HEK293 (cell line): Measurements from ENCODE around the gene SMYD1.

Experiments used
- HOXA7 ChIP-seq: sonication (generic); formaldehyde crosslinking; IDR thresholded peaks from 2 replicates; pipeline ENCODE4 v1.8.1; 2022; ENCODE audit warnings: missing genetic modification reagents, borderline replicate concordance
- YY1 ChIP-seq: fragments of 450-650 bp; formaldehyde crosslinking; IDR thresholded peaks from 2 replicates; pipeline ENCODE4 v1.5.1; 2018; ENCODE audit warnings: missing biosample characterization, missing genetic modification characterization
- ZBTB17 ChIP-seq: fragments of 450-650 bp; formaldehyde crosslinking; IDR thresholded peaks from 2 replicates; pipeline ENCODE4 v1.5.1; 2016; ENCODE audit warnings: missing biosample characterization, missing genetic modification characterization
- ZBTB26 ChIP-seq: fragments of 450-650 bp; formaldehyde crosslinking; optimal IDR thresholded peaks from 2 replicates; pipeline ENCODE3; 2016; ENCODE audit warnings: missing biosample characterization, mild to moderate bottlenecking, missing genetic modification characterization
- ZNF133 ChIP-seq: fragments of 450-650 bp; formaldehyde crosslinking; IDR thresholded peaks from 2 replicates; pipeline ENCODE4 v1.5.1; 2016; ENCODE audit warnings: missing biosample characterization, missing genetic modification characterization
- ZNF37A ChIP-seq: fragments of 450-650 bp; IDR thresholded peaks from 2 replicates; pipeline ENCODE4 v1.5.1; 2018; ENCODE audit warnings: missing biosample characterization, missing genetic modification characterization
- ZNF426 ChIP-seq: fragments of 450-650 bp; formaldehyde crosslinking; IDR thresholded peaks from 2 replicates; pipeline ENCODE4 v1.5.1; 2017; ENCODE audit warnings: missing biosample characterization, missing genetic modification characterization, mild to moderate bottlenecking, inconsistent platforms, moderate library complexity
- ZNF555 ChIP-seq: fragments of 450-650 bp; formaldehyde crosslinking; conservative IDR thresholded peaks from 2 replicates; pipeline ENCODE4 v1.5.1; 2017; ENCODE audit warnings: missing biosample characterization, mild to moderate bottlenecking, missing genetic modification characterization, inconsistent platforms
- ZNF785 ChIP-seq: fragments of 450-650 bp; formaldehyde crosslinking; IDR thresholded peaks from 2 replicates; pipeline ENCODE4 v1.5.1; 2016; ENCODE audit warnings: missing biosample characterization, missing genetic modification characterization
- TF ChIP-seq, protein P1 (sequence below): fragments of 450-650 bp; formaldehyde crosslinking; IDR thresholded peaks from 2 replicates; pipeline ENCODE4 v1.5.1; 2016; ENCODE audit warnings: missing biosample characterization, missing genetic modification characterization

DNA sequence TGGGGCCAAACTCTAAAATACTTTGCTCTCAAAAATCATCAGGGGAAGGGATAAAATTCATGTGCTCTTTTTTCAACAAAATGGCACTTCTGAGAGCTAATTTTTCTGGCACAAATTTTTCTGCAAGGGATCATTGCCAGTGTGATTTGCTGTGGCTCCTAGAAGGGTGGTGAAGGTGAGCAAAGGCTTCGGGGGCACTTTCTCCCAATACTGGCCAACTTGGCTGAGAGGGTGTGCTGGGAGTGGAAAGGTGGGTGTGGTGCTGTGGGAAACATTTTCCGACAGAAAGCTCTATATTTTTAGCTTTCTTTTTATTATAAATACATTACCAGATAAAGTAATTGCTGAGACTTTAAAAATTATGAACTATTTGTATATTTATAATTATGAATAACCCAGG is 419 bp downstream of the SMYD1 start:
- no peak for TF ChIP-seq ZBTB17 (tag by site-specific recombination)
- no peak for TF ChIP-seq HOXA7 (CRISPR knock-in tag)
- TF ChIP-seq, protein P1, sequence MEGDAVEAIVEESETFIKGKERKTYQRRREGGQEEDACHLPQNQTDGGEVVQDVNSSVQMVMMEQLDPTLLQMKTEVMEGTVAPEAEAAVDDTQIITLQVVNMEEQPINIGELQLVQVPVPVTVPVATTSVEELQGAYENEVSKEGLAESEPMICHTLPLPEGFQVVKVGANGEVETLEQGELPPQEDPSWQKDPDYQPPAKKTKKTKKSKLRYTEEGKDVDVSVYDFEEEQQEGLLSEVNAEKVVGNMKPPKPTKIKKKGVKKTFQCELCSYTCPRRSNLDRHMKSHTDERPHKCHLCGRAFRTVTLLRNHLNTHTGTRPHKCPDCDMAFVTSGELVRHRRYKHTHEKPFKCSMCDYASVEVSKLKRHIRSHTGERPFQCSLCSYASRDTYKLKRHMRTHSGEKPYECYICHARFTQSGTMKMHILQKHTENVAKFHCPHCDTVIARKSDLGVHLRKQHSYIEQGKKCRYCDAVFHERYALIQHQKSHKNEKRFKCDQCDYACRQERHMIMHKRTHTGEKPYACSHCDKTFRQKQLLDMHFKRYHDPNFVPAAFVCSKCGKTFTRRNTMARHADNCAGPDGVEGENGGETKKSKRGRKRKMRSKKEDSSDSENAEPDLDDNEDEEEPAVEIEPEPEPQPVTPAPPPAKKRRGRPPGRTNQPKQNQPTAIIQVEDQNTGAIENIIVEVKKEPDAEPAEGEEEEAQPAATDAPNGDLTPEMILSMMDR (tag by site-specific recombination), result no peak
- TF ChIP-seq ZNF785 (tag by site-specific recombination), result no peak
- no peak for TF ChIP-seq ZNF133 (tag by site-specific recombination)
- no peak for TF ChIP-seq ZNF37A (tag by site-specific recombination)
- TF ChIP-seq ZNF555, result no peak
- no peak for TF ChIP-seq YY1 (tag by site-specific recombination)
- TF ChIP-seq ZNF426 (tag by site-specific recombination), result no peak
- no peak for TF ChIP-seq ZBTB26
